ENCODE measurements around the gene SGMS1. TPM values are rescaled to one million over a fixed set of nuclear protein-coding genes. Genes with fewer than 3 reads are reported as not detected.

The SGMS1 gene
- total and polyA plus RNA-seq, 10 donors, result 5.9 to 84.3 (median 34.6) TPM

DNA sequence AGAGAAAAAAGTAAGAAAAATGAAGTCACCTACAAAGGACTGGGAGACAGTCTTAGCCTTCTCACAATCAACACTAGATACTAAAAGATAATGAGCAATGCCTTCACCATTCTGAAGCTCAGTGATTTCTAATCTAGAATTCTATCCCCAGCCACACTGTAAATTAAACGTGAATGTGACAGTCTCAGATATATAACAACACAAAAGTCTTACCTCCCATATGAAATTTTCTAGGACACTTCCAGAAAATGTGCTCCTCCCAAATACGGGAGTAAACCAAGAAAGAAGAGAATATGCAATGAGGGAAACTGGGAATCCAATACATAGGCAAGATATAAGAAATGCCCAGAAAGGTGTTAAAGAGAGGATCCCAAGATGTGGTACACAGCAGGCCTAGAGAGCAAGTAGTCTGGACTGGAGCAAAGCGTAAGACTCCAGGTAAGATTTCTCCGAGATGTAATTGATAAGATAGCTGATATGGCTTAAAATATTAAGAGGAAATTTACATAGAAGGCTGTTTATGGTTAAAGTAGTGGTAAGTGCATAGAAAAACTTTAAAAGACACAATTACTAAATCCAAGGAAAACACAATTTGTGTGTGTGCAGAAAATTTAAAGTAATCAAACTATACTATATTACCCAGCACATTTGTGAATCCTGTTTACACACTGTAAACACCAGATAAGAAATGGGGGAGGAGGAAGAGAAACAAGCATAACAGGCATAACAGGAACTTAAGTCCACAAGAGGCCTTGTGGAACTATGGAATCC lies 44.1 kb downstream of the SGMS1 start:
- Histone ChIP-seq H3K4me3 (no peak overlapping the region), H3K27ac (no peak overlapping the region), H3K4me1 (peaks cover 33 to 71% (median 56%) of the 10 kb centered on the region in 6 donors), H3K27me3 (replicated peaks in 1 of 7) (no peaks in the 10 kb centered on the region), H3K9me3 (no peaks in the 10 kb centered on the region), H3K36me3 (peaks cover 0 to 3% (median 0%) of the 10 kb centered on the region in 6 donors)
- no peak for DNase-seq
- intact Hi-C loops (cut with DNase I; ENCODE audit: low total_unique reads), result no loop called here
- 93 to 99% (median 96%) methylated on average over 4 of the region's 4 CpGs for WGBS, 5 donors
- no peak for TF ChIP-seq CTCF (IDR thresholded peaks at IDR 0.05 in 8 of 11, conservative IDR thresholded peaks at IDR 0.05 in 3 of 11)
- no peak for TF ChIP-seq POLR2AphosphoS5 (IDR thresholded peaks at IDR 0.05)
- no peak for TF ChIP-seq POLR2A (IDR thresholded peaks at IDR 0.05)

DNA sequence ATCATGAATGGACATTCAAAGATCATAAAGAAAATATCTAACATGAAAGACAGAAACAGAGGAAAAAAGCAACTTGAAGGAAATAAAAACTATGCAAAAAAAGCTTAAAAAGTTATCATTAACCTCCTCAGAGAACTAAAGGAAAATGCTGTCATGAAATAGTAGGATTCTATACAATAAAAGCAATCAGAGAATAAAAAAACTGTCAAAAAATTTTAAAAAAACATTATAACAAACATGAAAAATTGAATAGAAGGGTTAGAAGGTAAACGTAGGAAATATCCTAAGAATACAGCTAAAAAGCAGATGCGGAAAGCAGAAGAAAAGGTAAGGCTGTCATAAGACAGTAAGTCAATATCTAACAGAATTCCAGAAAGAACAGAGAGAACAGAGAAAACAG lies 44.8 kb downstream of the SGMS1 start:
- Histone ChIP-seq H3K9me3 (no peaks in the 10 kb centered on the region), H3K27me3 (replicated peaks in 1 of 7) (no peaks in the 10 kb centered on the region), H3K36me3 (no peaks in the 10 kb centered on the region), H3K27ac (peak overlapping the region in 1 of 8 donors; percentile 70), H3K4me1 (peaks cover 33 to 71% (median 56%) of the 10 kb centered on the region in 6 donors), H3K4me3 (no peak overlapping the region)
- no peak for DNase-seq
- 90 to 97% (median 95%) methylated on average over 2 of the region's 2 CpGs for WGBS, 5 donors
- TF ChIP-seq CTCF (IDR thresholded peaks at IDR 0.05 in 8 of 11, conservative IDR thresholded peaks at IDR 0.05 in 3 of 11), result no peak
- TF ChIP-seq POLR2AphosphoS5 (IDR thresholded peaks at IDR 0.05), result no peak
- TF ChIP-seq POLR2A (IDR thresholded peaks at IDR 0.05), result no peak
- intact Hi-C loops (cut with DNase I; ENCODE audit: low total_unique reads), result no loop called here

DNA sequence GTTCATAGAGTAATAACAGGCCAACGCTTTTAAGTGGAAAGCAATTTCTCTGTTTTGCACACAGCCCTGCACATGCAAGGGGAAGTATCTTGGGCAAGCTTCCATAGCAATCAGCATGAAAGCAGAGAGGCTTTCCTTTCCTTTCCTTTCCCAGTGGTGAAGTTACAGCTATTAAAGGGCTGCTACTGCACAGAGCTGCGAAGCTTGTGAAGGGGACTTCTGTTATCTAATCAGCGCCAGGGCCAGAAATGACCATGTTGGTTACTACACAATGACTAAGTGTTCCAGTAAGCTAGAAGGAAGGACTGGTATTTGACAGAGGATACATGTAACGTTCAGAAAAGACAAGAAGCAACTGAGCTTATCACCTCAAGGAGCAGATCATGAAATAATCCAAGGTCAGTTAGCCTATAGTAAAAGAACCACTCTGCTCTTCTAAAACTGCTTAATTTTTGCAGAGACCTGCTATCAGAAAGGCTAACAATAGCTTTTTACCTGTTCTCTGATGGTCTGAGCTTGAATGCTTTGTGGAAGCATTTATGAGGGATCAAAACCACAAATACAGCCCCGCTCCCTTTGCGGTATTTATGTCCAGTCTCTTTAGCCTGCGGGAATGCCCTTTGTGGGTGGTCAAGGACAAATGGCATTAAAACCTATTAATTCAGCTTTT lies 45.9 kb downstream of the SGMS1 start:
- 29 to 43% (median 36%) methylated on average over 7 of the region's 7 CpGs for WGBS, 5 donors
- Histone ChIP-seq H3K9me3 (no peaks in the 10 kb centered on the region), H3K27me3 (replicated peaks in 1 of 7) (no peaks in the 10 kb centered on the region), H3K4me3 (no peak overlapping the region), H3K27ac (peak overlapping the region in 7 of 8 donors; percentile 26 to 75 (median 66)), H3K36me3 (no peaks in the 10 kb centered on the region), H3K4me1 (peaks cover 33 to 71% (median 58%) of the 10 kb centered on the region in 6 donors)
- intact Hi-C loops (cut with DNase I; ENCODE audit: low total_unique reads), result no loop called here
- DNase-seq, result no peak
- TF ChIP-seq CTCF (IDR thresholded peaks at IDR 0.05 in 8 of 11, conservative IDR thresholded peaks at IDR 0.05 in 3 of 11), result no peak
- peak in 1 of 3 donors; percentile 30 for TF ChIP-seq POLR2AphosphoS5 (IDR thresholded peaks at IDR 0.05)

- no peak for TF ChIP-seq CTCF (IDR thresholded peaks at IDR 0.05 in 8 of 11, conservative IDR thresholded peaks at IDR 0.05 in 3 of 11)
- no peak for TF ChIP-seq POLR2AphosphoS5 (IDR thresholded peaks at IDR 0.05)
- no peak for TF ChIP-seq POLR2A (IDR thresholded peaks at IDR 0.05)
- 75 to 93% (median 88%) methylated on average over 2 of the region's 2 CpGs for WGBS, 5 donors
- Histone ChIP-seq H3K27ac (peak overlapping the region in 4 of 8 donors; percentile 55 to 75 (median 68)), H3K4me3 (no peak overlapping the region), H3K9me3 (no peaks in the 10 kb centered on the region), H3K4me1 (peaks cover 33 to 68% (median 57%) of the 10 kb centered on the region in 6 donors), H3K36me3 (no peaks in the 10 kb centered on the region), H3K27me3 (replicated peaks in 1 of 7) (no peaks in the 10 kb centered on the region)
- DNase-seq, result no peak
- intact Hi-C loops (cut with DNase I; ENCODE audit: low total_unique reads), result no loop called here
These were observed 46.7 kb downstream of the SGMS1 start for GRCh38 chr10:50577010-50577409.
